ENCODE data around the gene PICALM.

- TF ChIP-seq CTCF (IDR thresholded peaks at IDR 0.05; ENCODE audit: extremely low read depth in 1 of 2, insufficient read depth in 1 of 2, low read depth in 1 of 2, low read length in 2 of 2) (no peak), POLR2A (IDR thresholded peaks at IDR 0.05; ENCODE audit: low read depth, low read length) (no peak), EZH2 (IDR thresholded peaks at IDR 0.05; ENCODE audit: borderline replicate concordance, low read depth, low read length, severe bottlenecking) (no peak), MYC (IDR thresholded peaks at IDR 0.05; ENCODE audit: low read depth, low read length) (no peak), POLR2AphosphoS5 (IDR thresholded peaks at IDR 0.05; ENCODE audit: insufficient read depth, low read depth, low read length) (no peak)
Observed at GRCh38 chr11:85934596-85935169, 134.2 kb downstream of the PICALM start.

All from endothelial cell of umbilical vein (primary cell).